HG03039 (cell line): Measurements from ENCODE around the gene COBLL1.

Experiments used
- ATAC-seq: cut with Tn5 transposase; IDR thresholded peaks from one replicate; pipeline ENCODE4 v1.9.1; 2021; ENCODE audit warnings: mild to moderate bottlenecking, moderate library complexity; ENCODE audit not compliant: unreplicated experiment

Gene COBLL1

DNA sequence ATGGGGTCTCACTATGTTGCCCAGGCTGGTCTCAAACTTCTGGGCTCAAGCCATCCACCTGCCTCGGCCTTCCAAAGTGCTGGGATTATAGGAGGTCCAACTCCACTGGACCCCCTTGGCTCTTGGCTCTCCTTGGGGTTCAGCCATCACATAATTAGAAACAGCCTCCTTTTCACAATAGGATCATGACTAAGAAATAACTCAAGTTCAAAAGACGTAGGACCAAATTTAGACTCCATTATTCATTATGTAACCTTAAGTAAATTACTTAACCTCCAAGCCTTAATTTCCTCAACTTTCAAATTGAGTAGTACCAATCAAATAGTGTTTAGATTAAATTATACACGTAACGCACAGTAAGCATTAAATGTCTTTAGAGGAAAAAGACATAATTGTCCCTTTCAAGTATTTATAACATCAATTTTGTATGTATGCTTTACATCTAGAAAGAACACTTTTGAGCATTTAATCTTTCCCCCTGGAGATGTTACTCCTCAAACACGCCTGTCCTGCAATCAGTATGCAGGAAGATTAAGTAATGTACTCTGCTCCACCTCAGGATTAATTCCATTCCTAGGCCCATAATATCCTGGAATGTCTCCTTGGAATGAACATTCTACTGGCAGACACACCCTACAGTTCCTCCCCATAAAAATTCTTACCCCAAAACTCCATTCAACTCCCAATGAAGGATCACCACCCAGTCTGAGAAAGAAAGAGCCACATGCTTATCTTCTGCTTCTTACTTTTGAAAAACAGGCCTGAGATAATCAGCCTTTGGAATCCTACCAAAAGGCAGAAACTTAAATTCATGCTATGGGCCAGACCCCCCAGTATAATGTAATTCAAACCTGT, 49.1 kb downstream of the COBLL1 start:
- ATAC-seq: no peak

DNA sequence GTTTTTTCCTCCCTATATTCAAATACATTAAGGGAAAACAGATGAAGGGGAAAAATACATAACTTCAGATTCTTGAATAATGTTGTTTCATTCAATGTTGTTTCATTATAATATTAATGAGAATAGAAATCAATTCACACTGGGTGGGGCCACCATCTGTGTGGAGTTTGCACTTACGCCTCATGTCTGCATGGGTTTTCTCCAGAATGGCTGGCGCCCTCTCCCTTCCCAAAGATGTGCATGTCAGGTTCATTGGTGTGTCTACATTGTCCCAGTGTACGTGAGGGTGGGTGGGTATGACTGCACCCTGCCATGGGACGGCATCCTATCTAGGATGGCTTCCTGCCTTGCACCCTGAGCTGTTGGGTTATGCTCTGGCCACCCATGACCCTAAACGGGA, 51.7 kb downstream of the COBLL1 start:
- no peak for ATAC-seq

DNA sequence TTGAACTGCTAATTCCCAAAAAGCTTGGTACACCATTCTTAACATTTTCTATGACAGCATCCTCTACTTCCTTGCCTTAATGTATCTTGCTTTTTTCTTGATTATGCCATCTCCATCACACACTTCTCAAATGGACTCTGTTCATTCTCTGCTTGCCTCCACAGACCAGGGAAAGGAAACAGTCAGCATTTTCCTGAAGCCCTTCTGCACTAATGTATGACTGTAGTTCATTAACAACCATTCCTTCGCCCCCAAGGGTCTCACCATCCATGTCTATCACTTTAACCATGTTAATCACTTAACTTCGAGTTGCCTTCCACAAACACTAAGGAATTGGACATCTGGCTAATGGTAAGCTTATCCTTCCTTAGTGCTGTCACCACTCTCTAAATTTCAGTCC, 54.8 kb downstream of the COBLL1 start:
- ATAC-seq: no peak

DNA sequence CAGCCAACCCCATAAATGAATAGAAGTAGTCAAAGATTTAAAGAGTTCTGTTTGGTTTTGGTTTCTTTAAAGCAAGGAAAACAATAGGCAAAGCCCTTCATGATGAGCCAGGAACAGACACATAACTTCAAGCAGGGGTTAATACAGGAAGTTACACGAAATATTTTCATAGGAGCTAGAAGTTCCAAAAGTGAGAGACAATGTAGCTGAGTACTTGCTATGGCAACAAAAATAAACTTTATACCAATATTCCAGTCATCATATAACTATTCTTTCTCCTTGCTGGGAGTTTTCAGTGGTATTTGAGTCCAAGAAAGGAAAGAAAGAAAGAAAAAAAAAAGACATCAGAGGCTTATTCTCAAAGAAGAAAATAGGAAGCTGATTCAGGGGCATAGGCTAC, 56.2 kb downstream of the COBLL1 start:
- no peak for ATAC-seq

DNA sequence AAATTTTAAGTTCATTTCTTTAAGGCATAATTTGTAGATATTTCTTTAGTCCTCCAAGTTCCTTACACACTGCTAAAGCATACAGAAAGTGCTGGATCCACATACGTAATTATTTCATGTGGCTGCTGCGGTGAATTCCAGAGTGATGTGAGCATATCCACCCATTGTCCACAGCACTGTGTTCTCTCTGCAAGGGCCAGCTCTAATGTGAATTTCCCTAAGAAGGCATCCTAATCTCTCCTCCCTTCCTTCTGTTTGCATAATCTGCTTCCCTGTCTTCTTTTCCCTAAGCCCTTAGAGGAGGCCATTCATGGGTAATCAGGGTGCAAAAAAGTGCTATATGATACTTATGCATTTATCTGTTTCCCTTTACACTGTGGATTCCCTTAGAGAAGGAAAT, 57.2 kb downstream of the COBLL1 start:
- ATAC-seq: no peak

DNA sequence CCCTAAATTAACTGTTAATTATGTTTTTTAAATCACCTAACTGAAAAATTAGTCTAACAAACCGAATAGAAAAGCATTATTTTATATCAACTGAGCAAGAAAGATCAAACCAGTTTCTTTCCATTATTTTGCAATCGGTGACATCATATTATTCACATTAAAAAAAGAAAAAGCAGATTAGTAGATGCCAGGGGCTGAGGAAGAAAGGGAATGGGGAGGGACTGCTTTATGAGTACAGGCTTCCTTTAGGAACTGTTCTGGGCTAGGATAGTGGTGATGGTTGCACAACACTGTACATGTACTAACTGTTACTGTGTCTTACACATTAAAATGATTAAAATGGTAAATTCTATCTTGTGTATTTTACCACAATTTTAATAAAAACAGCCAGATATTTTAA, 59.3 kb downstream of the COBLL1 start:
- ATAC-seq: no peak

DNA sequence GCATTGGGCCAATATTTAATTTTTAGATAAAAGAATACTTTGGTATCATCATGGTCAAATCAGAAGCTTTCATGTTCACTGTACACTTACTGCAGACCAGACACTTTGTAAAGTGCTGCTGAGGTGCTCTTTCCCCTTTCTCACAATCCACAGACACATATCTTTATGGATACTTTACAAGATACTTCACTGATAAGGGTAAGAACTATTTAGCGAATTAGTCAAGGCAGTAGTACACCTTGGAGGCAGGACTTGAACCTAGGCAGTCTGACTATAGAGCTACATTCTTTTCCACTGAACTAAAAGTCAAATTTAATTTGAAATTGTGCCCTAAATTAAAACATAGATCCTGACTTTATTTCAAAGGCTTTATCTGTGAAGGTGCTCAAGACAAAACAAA, 60.2 kb downstream of the COBLL1 start:
- no peak for ATAC-seq

DNA sequence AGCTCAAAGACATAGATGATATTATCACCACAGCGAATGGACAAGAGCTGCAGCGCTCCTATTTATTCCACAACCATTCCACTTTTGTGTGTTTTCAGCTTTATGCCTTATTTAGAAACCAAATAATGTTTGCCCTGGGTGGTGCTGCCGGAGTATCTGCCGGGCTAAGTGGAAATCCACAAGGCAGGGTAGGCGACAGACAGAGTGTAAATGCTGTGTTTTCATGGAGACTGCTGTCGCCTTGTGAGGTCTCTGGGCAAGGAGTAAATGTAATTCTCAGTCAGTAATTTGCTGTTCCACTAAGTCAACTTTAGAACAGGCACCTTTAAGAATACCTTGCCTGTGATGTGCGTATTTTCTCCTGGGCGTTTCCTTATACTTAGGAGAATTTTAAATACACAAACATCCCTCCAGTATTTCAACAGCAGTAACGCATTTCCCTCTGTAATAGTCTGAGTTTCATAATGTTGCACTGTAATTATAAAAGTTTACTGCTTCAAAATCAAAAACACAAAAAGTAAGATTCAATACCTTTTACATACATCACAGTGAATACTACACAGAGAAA, 60.9 kb downstream of the COBLL1 start:
- no peak for ATAC-seq

DNA sequence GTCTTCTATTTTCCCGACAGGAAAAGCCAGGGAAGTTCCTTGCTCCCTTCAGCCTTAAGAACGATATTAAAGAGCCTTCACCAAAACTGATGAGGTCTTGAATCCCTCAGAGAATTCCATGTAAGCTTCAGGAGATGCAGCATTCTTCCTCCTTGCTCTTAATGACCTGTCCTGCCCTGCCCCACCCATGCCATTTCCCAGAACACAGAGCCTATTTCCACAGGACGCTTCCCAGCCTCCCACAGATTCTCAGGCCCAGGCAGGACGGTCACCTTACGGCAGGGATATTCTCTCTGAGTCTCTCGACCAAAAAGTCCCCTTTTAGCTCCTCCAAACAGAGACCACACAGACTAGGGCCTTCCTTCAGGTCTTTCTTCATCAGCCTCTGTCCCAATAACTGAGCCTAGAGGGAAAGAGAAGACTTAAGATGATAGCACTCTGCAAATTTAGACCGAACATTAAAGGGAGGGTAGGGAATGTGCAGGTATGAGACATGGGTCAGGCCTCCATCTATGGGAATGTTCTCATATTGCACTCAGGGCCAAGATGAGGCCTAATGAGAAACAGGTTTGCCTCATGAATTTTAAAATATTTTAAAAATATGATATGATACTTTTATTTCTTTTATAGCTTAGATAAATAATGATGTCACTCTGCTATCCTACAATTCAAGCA, 62.1 kb downstream of the COBLL1 start:
- no peak for ATAC-seq

DNA sequence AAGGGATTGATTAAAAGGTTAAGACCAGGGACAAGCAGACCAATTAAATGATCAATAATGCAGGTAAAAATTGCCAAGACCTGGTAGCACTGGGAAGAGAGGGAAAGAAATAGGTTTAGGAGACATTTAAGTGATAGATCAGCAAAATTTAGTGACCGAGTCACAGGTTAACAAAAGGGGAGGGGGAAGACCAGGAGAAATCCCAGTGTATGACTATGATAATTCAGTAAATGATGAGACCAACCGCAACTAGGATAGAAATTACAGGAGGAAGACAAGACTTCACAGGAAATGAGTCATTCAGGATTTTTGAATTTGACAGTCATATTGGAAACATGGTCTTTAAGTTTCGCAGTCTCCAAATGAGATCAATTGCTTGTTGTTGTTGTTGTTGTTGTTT, 62.9 kb downstream of the COBLL1 start:
- no peak for ATAC-seq

DNA sequence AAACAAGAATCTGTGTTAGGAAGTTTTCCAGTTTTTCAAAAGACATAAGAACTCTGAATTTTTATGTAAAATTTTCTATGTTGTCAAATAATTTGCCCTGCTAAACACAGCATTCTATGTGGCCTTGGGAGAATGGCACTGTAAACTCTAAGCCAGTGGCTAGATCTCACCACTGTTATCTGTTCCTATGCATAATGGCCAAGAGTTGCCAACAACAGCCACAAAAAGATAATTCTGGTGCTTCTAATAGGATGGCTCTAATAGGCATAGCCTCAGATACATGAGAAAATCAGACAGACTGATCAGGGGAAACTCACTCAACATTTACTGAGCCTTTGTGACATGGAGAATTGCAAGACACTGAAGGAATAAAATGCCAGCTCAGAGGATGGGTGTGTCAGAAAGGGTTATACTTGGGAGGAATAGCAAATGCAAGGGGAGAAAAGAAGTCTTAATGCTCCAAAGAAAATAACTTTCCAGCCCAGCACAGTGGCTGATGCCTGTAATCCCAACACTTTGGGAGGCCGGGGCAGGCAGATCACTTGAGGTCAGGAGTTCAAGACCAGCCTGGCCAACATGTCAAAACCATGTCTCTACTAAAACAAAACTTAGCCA, 63.7 kb downstream of the COBLL1 start:
- ATAC-seq: no peak

DNA sequence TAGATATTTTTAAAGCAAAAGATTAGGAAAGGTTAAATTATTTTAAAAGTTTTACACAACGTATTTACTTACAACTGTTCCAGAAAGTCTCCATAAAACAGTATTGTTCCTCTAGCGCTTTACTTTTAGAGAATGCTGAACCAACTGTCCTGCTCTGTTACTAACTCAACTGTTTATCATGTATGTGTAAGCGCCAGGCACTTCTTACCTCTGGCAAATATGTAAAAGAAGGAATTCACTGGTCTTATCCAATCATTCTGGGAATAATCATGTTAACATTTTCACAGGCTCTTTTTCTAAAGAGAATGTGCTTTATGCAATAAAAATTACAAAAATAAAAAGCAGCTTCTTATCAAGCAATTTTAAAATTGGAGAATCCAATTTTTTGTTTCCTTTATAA, 68.0 kb downstream of the COBLL1 start:
- no peak for ATAC-seq

DNA sequence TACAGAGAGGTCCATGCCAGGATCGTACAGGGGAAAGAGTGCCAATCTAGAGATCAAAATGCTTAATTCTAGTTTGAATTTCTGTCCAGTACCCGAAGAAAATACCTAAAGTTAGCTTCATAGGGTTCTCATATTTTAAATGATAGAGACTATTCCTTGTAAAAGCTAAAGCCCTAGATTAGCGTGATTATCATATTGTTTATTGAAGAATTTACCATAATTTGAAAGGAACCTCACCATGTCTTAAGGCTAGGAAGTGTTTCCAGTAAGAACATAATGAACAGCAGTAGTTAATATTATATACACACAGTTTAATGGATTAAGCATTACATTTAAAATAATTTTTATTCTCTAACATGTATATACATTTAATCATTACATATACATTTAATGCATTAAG, 68.5 kb downstream of the COBLL1 start:
- ATAC-seq: no peak

DNA sequence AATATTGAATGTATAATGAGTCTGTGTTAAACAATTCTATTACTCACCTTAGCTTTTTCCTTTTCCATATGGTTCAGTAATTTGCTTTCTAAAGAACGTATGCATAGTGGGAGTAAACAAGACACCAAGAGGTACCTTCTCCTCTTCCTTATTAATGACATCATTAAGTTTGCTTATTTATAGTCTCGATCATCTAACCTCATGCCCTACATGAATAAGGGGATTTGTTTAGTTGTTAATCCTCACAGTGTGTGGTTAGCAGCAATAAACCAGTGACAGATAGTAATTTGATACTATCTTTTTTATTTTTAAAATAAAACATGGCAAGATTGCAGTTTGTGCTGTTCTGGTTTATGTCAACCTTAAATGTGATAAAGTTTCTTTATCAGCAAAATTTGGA, 69.7 kb downstream of the COBLL1 start:
- no peak for ATAC-seq

DNA sequence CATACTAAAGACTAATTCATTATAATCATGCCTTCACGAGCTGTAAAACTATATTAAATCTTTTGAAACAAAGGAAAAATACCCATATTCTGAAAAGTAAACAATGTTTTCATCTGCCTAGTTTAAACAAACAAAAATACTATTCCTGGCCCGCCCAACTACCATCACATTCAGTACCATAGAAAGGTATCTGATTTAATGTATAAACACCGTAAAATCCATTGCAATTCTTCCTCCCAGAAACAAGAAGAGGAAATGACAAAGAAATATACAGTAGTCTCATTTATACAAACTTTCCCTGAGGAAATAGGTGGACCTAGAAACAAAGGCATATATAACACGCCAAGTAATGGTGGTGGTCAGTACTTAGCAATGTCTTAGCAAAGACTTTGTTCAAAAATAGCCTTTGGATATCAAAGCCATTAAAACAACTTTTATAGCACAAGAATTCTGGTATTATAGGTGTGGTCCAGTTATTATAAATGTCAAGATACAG, 71.2 kb downstream of the COBLL1 start:
- ATAC-seq: no peak

DNA sequence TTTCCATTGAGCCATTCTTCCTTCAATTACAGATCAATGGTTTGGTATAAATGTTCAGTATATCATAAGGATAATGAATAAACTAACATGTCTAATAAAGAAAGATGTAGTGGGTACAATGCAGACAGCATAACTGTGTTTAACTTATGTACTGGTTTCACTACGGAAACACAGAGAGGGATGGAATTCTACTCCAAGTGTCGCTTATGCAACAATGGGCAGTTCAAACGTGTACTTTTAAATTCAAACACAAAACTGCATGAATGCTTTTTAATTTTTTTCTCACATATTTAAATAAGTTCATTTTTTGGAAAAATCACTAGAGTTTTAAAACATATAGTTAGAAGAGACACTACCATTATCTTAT, 74.7 kb downstream of the COBLL1 start:
- no peak for ATAC-seq

DNA sequence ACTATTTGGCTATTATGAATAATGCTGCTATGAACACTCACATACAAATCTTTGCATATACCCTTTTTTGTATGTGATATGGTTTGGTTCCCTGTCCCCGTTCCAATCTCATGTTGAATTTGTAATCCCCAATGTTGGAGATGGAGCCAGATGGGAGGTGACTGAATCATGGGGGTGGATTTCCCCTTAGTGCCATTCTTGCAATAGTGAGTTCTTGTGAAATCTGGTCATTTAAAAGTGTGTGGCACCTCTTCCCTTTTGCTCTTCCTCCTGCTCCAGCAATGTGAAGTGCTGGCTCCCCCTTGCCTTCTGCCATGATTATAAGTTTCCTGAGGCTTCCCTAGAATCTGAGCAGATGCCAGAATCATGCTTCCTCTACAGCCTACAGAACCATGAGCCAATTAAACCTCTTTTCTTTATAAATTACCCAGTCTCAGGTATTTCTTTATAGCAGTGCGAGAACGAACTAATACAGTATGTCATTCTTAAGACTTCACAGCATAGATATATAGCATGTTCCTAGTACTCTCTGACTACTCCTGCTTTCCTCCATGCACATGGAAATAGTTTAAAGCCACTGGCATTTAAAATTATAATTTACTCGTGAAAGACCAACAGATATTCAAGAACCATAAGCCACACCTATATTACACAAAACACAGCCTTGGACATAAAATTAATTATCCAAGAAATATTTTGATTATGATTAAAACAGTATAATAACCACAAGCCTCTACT, 75.2 kb downstream of the COBLL1 start:
- no peak for ATAC-seq

DNA sequence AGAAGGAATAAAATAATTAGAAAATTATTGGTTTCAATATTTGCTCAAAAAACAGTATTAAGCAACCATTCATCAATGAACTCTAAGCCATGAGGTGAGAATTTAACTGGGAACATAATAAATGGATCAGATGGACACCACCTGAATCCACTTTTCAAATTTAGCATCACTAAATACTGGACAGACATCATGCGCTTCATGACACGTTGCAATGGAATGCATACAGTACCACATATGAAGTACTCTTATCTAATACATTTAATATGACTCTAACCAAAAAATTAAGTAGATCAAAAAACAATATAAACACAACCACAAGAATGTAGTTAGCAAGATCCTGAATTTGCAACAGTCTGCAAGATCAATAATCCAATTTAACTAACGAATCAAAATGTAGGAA, 76.6 kb downstream of the COBLL1 start:
- no peak for ATAC-seq

DNA sequence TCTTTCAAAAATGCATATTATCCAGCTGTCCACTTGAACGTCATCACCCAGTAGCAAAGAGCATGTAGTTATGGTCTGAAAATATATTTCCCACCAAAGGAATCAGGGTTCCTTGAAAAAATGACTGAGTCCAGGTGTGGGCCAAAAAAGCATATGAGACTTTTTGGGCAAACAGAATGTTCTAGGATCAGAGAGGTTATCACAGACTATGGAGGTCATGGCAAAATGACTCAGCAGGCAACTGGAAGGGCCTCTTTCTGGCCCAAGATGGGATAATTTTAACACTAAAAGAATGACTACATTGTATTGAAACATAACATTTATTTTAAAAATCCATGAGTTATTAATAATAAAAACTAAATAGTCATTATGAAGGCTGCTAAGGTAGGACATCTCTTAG, 77.1 kb downstream of the COBLL1 start:
- ATAC-seq: no peak

DNA sequence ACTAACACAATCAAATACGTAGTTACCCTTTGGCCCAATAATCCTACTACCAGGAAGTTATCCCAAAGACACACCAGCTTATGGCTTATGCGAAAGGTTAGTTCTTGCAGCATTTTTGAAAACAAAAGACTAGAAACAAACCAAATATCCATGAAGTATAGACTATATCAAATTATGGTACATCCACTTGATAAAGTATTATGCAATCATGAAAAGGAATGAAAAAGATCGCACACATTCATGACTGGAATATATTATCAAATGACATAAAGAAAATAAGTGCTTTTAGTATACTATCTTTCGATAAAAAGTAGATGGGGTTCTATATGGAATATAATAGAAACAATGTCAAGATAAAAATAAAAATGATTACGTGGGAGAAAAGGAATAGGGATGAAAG, 78.2 kb downstream of the COBLL1 start:
- no peak for ATAC-seq
